ENCODE data around the gene SHBG.
A peak's percentile ranks its signal among the peaks of the same experiment; 100 is the strongest.

SHBG gene

DNA sequence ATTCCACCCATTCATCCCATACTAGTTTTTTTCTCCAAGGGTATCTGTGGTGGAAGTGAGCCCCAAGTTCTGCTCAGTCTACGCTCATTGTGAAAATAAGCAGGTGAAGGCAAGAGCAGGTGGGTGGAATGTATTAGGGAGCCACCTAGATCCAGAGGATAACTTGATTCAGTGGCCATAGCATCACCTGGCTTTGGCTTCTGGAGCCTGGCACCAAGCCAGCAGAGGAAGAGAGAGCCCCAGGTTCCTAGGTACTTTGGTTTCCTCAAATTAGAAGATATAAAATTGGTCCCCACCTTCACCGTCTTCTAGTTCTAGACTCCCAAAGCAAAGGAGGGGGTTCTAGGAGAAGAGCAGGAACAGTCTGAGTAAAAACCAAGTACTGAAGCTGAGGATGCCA lies 19.3 kb upstream of the SHBG start:
- Histone ChIP-seq H3K36me3 (ENCODE audit: insufficient read depth, low read length) (peaks cover 28% of the 10 kb centered on the region; the same call in 1 of the 2 replicates), H3K9me3 (ENCODE audit: low read length) (no peaks in the 10 kb centered on the region), H2AFZ (ENCODE audit: low read length) (no peak overlapping the region), H3K4me2 (ENCODE audit: low read length) (no peak overlapping the region), H3K4me1 (ENCODE audit: insufficient read depth, low read length, severe bottlenecking) (peaks cover 23% of the 10 kb centered on the region), H3K4me3 (ENCODE audit: low read depth, low read length, poor library complexity, severe bottlenecking) (no peak overlapping the region), H3K27ac (ENCODE audit: low read depth, low read length, poor library complexity, severe bottlenecking) (no peak overlapping the region), H4K20me1 (ENCODE audit: insufficient read depth, low read length) (no peaks in the 10 kb centered on the region), H3K9me2 (ENCODE audit: low read depth, low read length) (no peaks in the 10 kb centered on the region), H3K79me2 (ENCODE audit: insufficient read depth, low read length) (peaks cover 23% of the 10 kb centered on the region), H3K27me3 (ENCODE audit: insufficient read depth, low read length) (no peaks in the 10 kb centered on the region), H3K9ac (ENCODE audit: low read length) (no peak overlapping the region), H3F3A (ENCODE audit: insufficient read depth, low read length) (no peaks in the 10 kb centered on the region)
- no peak for TF ChIP-seq EZH2 (IDR thresholded peaks at IDR 0.05; ENCODE audit: borderline replicate concordance, low read length)
- TF ChIP-seq, protein P1, sequence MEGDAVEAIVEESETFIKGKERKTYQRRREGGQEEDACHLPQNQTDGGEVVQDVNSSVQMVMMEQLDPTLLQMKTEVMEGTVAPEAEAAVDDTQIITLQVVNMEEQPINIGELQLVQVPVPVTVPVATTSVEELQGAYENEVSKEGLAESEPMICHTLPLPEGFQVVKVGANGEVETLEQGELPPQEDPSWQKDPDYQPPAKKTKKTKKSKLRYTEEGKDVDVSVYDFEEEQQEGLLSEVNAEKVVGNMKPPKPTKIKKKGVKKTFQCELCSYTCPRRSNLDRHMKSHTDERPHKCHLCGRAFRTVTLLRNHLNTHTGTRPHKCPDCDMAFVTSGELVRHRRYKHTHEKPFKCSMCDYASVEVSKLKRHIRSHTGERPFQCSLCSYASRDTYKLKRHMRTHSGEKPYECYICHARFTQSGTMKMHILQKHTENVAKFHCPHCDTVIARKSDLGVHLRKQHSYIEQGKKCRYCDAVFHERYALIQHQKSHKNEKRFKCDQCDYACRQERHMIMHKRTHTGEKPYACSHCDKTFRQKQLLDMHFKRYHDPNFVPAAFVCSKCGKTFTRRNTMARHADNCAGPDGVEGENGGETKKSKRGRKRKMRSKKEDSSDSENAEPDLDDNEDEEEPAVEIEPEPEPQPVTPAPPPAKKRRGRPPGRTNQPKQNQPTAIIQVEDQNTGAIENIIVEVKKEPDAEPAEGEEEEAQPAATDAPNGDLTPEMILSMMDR (IDR thresholded peaks at IDR 0.05; ENCODE audit: low read length), result no peak

- no peaks in the 10 kb centered on the region for H3K9me2 ChIP-seq (ENCODE audit: low read depth, low read length)
- no peak overlapping the region; the same call in 1 of the 2 replicates for H3K9ac ChIP-seq (ENCODE audit: low read length)
- H3K79me2 ChIP-seq (ENCODE audit: insufficient read depth, low read length), result peaks cover 23% of the 10 kb centered on the region
- no peak overlapping the region for H3K27ac ChIP-seq (ENCODE audit: low read depth, low read length, poor library complexity, severe bottlenecking)
- H4K20me1 ChIP-seq (ENCODE audit: insufficient read depth, low read length), result no peaks in the 10 kb centered on the region
- peak overlapping the region; percentile 20; the same call in 1 of the 2 replicates for H3K4me2 ChIP-seq (ENCODE audit: low read length)
- peaks cover 23% of the 10 kb centered on the region for H3K4me1 ChIP-seq (ENCODE audit: insufficient read depth, low read length, severe bottlenecking)
- no peaks in the 10 kb centered on the region for H3K9me3 ChIP-seq (ENCODE audit: low read length)
- TF ChIP-seq, protein P1 (IDR thresholded peaks at IDR 0.05; ENCODE audit: low read length), result no peak
- no peak for TF ChIP-seq EZH2 (IDR thresholded peaks at IDR 0.05; ENCODE audit: borderline replicate concordance, low read length)
- H3K36me3 ChIP-seq (ENCODE audit: insufficient read depth, low read length), result peaks cover 23% of the 10 kb centered on the region; the same call in 1 of the 2 replicates
- H3F3A ChIP-seq (ENCODE audit: insufficient read depth, low read length), result no peaks in the 10 kb centered on the region
- H3K27me3 ChIP-seq (ENCODE audit: insufficient read depth, low read length), result no peaks in the 10 kb centered on the region
- H2AFZ ChIP-seq (ENCODE audit: low read length), result no peak overlapping the region
- H3K4me3 ChIP-seq (ENCODE audit: low read depth, low read length, poor library complexity, severe bottlenecking), result no peak overlapping the region
These were observed 18.2 kb upstream of the SHBG start for GRCh38 chr17:7611635-7612293.

DNA sequence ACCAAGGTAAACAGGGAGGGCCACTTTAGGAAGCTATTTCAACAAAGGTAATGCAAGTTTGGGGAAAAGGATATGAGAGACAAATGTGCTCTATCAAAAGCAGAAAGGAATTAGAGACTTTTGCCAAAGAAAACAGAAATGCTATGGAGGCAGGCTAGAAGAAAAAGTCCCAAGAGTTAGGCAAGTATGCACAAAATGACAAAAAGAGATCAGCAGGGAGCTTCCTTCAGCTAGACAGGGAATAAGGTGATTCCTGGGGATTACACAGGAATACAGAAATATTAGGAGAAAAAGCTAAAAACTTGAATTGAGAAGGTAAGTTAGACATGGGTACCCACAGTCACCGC lies 17.7 kb upstream of the SHBG start:
- peaks cover 23% of the 10 kb centered on the region for H3K79me2 ChIP-seq (ENCODE audit: insufficient read depth, low read length)
- TF ChIP-seq EZH2 (IDR thresholded peaks at IDR 0.05; ENCODE audit: borderline replicate concordance, low read length), result no peak
- TF ChIP-seq, protein P1 (IDR thresholded peaks at IDR 0.05; ENCODE audit: low read length), result no peak

More for the DNA sequence above, 17.7 kb upstream of the SHBG start:
- Histone ChIP-seq H3K4me1 (ENCODE audit: insufficient read depth, low read length, severe bottlenecking) (peaks cover 23% of the 10 kb centered on the region), H3K9ac (ENCODE audit: low read length) (no peak overlapping the region; the same call in 1 of the 2 replicates), H4K20me1 (ENCODE audit: insufficient read depth, low read length) (no peaks in the 10 kb centered on the region), H3K9me2 (ENCODE audit: low read depth, low read length) (no peaks in the 10 kb centered on the region), H3F3A (ENCODE audit: insufficient read depth, low read length) (no peaks in the 10 kb centered on the region), H3K4me2 (ENCODE audit: low read length) (peak overlapping the region; percentile 20; the same call in 1 of the 2 replicates), H3K27me3 (ENCODE audit: insufficient read depth, low read length) (no peaks in the 10 kb centered on the region), H3K4me3 (ENCODE audit: low read depth, low read length, poor library complexity, severe bottlenecking) (no peak overlapping the region), H3K9me3 (ENCODE audit: low read length) (no peaks in the 10 kb centered on the region), H3K36me3 (ENCODE audit: insufficient read depth, low read length) (peaks cover 23% of the 10 kb centered on the region; the same call in 1 of the 2 replicates), H2AFZ (ENCODE audit: low read length) (no peak overlapping the region), H3K27ac (ENCODE audit: low read depth, low read length, poor library complexity, severe bottlenecking) (no peak overlapping the region)
